GM19035 (cell line): ENCODE results near the gene MAN2B1.
"Not testable (repeated sequence)": the region's sequence is repeated elsewhere in the genome, so short reads cannot be mapped to it uniquely, and the experiment has no call there.

Experiments used
- ATAC-seq: cut with Tn5 transposase; IDR thresholded peaks from one replicate; pipeline ENCODE4 v1.9.1; 2021; ENCODE audit not compliant: unreplicated experiment

MAN2B1 gene

DNA sequence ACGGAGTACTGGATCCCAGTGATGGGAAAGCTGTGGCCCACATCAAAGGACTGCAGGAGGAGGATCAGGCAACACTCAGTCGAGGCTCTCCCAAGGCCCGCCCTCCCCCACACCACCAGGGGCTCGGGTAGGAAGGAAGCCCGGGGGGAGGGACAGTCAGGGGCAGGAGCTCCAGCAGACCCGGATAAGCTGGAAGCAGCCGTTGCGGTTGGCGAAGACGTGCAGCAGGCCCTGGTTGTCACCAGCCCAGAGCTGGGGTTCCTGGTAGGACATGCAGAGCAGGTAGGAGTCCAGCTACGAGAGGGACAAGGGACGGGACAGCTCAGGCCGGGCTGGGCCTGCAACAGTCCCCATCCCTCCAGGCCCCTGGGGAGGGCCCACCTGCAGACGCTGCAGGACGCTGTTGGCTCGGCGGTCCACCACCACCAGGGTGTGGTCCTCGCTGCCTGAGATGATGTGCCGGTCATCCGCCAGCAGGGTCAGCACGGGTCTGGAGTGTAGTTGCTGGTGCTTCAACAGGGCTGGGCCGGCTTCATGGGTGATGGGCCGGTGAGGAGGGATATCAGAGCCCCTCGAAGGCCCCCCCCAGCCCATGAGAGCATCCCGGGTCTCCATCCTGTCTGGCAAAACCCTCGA is 23.2 kb upstream of the MAN2B1 start:
- ATAC-seq: no peak

DNA sequence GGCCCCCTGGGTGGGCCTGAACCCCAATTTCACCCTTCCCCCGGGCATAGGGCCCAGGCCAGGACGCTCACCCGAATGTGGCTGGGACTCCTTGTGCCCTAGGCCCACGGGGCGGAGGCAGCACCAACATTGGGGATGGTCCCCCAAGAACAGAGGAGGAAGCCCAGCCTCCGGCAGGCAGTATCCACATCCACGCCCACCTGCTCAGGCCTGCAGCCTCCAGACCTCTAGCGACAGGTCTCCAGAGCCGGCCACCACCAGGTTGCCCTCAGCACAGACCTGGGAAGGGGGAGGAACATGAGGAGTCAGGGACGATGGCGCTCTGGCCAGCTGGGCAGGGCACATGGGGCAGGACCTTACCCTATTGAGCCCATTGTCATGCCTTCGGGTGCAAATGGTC is 22.5 kb upstream of the MAN2B1 start:
- no peak for ATAC-seq

DNA sequence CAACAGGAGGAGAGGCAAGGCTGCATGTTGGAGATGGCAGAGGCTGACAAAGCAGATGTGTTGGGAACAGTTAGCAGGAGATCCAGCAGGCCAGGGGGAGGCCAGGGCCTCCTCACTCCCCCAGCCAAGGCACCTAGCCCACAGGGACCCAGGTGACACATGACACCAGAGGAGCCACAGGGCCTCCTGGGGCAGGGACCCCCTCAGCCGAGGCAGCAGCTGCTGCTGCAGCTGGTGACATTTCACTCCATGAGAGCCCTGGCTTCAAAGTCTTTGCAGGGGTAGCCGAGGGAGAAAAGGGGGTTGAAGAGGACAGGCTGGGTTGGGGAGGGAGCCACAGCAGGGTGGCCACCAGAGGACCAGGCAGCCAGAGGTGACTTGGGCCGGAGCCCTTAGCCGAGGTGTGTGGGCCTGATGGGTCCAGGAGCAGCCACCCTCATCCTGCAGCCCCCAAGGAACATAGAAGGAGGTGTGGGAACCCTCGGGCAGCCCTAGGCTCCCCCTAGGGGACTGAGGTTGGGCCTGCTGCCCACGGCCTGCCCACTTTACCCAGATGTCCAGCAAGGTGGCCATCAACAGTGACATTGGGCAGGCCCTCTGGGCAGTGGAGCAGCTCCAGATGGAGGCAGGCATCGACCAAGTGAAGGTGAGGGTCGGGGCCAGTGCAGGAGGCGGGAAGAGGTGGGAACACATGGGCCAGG is 21.1 kb upstream of the MAN2B1 start, which contains the start of gene GNG14:
Gene GNG14 (plus strand): TSS at position 503 of the 701 bp plus-strand sequence. CDS start 51 bp downstream, at position 554.
- ATAC-seq: no peak

DNA sequence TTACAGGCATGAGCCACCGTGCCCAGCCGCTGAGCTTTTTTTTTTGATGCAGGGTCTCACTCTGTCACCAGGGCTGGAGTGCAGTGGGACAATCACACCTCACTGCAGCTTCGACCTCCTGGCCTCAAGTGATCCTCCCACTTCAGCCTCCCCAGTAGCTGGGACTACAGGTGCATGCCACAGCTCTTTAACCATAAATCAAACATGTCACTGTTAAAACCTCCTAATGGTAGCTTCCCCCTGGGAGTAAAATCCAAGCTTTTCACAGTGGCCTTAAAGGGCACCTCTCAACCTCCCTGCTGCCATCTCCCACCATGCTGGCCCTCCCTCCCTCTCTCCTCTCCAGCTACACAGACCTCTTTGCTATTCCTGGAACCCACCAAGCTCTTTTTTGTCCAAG is 19.3 kb upstream of the MAN2B1 start:
- ATAC-seq: no peak

DNA sequence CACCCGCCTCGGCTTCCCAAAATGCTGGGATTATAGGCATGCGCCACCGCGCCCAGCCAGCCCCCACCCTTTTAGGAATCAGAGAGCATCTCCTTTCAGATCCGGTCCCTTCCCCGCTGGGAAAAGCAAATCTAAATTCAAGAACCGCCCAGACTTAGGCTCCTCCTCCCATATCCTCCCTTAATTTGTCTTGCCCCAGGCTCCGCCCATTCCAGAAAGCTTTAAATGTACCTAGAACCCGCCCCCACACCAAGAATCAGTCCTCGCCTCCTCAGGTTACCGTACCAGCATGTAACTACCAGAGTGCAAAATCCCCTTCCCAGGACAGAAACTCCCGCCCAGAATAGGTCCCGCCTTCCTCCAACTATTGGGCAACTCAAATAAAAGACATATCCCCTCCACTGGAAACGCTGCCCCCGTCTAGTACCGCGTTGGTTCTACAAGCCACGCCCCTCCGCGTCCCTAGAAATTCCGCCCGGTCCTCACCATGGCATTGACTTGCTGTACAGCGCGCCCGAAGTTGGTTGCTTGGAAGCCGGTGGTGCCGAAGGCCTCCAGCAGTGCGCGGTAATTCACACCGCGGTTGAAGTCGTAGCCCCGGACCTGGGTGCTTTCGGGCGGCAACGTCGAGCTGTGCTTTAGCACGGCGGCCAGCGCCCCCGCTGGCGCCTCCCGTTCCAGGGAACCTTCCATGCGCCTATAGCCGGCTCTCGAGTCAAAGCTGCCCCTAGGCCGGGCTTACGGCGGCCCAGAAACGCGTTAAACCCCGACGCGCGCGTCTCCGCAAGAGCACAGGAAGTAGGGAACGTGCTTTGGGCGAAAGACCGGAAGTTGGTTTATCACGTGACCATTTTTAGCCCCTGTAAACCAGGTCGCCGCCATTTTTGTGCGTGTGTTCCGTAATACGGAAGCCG is 14.8 kb upstream of the MAN2B1 start, which contains the start of gene DHPS:
Gene DHPS (minus strand): TSS at position 807 of the 914 bp plus-strand sequence. CDS start 114 bp downstream, at position 693.
- ATAC-seq: peak; percentile 80

DNA sequence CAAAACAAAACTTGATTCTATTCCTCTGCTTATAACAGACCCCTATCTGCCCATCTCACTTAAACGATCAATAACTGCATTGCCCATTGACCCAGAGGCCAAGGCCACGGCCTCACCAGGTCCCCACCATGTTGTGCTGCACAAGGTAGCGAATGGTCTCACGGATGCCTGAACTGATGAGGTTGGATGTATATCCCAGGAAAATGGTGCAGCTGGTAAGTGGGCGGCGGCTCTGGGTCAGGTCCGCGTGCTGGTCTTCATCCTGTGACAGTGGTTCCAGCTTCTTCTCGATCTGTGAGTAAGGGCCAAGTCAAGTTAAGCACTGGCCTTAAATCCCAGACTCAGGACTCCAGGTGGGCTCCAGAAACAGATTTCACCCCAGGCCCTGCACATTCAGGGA is 13.5 kb upstream of the MAN2B1 start:
- no peak for ATAC-seq

DNA sequence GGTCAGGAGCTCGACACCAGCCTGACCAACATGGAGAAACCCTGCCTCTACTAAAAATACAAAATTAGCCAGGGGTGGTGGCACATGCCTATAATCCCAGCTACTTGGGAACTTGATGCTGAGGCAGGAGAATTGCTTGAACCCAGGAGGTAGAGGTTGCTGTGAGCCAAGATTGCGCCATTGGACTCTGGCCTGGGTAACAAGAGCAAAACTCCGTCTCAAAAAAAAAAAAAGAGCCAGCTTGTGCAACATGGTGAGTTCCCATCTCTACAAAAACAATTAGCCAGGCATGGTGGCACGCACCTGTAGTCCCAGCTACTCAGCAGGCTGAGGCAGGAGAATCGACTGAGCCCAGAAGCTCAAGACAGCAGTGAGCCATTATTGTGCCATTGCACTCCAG is 11.5 kb upstream of the MAN2B1 start:
- not testable (repeated sequence) for ATAC-seq

DNA sequence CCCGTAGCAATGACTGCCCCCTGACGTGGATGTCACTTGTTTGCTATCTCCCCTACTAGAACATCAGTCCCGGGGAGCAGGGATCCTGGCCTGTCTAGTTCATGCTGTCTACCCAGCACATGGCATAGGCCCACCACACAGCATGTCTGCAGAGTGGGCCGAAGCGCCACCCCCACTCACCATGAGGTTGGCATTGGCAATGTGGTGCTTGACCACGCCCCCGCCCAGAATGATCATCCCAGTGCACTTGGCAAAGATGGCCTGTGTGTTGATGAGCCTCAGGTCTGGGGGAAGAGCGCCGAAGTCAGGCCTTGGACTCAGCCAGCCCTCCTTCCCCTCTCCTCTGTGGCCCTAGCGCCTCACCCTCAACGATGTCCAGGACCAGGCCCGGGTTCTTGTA is 10.4 kb upstream of the MAN2B1 start:
- no peak for ATAC-seq

DNA sequence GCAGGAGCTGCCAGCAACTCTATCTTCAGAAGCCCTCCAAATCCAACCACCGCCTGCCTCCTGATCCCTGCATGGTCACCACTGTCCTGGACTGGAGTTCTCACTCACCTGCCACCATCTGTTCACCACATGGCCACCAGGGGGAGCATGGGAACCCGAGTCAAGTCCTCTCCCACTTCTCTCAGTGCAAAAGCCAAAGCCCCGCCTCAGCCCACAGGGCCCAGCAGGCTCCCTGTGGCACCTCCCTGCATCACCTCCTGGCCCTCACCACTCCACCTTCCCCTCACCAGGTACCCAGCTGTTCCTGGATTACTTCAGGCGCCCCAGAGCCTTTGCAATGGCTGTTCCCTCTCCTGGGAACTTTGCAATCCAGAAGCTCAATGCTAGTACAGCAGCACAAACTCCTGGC is 9.8 kb upstream of the MAN2B1 start:
- no peak for ATAC-seq

DNA sequence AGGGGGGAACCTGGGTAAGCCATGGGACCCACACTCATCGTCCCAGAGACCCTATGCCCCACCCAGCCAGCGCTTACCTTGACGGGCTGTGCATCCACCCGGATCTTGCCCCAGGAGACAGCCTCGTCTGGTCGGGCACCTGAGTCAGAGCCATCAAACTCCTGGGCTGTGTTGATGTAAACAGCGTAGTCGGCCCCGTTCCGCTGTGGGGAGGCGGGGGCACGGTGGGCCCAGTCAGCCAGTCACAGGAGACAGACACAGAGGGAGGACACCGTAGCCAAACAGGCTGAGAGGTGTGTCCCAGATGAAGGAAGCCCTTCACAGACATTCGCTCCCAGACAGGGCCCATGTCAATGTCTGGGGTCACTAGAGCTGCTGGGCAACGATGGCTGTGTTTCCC is 9.4 kb upstream of the MAN2B1 start:
- no peak for ATAC-seq

DNA sequence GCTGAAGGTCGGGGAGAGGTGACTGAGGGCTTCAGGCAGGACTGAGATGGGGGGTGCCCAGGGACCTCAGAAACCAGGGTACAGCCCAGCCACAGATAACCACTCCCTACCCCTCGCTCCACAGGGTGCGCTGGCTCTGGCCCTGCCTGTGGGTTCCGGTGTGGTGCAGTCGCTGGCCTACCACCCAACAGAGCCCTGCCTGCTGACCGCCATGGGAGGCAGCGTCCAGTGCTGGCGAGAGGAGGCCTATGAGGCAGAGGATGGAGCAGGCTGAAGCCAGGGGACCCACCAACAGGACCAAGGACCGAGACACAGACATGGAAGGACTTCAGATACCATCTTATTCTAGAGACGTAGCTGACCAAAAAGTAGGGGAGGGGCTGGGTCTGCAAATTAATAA is 8.9 kb upstream of the MAN2B1 start:
- ATAC-seq: no peak

DNA sequence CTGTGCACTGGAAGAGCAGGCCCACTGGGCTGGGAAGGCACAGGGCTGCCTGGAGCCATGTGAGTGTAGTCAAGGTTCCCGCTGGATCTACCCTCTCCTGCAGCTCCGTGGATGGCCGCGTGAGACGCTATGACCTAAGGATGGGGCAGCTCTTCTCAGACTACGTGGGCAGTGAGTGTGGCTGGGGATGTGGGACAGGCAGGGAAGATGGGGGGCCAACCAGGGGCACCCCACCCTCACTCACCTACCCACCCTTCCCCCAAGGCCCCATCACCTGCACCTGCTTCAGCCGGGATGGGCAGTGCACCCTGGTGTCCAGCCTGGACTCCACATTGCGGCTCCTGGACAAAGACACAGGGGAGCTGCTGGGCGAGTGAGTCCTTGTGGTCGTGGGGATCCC is 6.2 kb upstream of the MAN2B1 start:
- ATAC-seq: no peak

DNA sequence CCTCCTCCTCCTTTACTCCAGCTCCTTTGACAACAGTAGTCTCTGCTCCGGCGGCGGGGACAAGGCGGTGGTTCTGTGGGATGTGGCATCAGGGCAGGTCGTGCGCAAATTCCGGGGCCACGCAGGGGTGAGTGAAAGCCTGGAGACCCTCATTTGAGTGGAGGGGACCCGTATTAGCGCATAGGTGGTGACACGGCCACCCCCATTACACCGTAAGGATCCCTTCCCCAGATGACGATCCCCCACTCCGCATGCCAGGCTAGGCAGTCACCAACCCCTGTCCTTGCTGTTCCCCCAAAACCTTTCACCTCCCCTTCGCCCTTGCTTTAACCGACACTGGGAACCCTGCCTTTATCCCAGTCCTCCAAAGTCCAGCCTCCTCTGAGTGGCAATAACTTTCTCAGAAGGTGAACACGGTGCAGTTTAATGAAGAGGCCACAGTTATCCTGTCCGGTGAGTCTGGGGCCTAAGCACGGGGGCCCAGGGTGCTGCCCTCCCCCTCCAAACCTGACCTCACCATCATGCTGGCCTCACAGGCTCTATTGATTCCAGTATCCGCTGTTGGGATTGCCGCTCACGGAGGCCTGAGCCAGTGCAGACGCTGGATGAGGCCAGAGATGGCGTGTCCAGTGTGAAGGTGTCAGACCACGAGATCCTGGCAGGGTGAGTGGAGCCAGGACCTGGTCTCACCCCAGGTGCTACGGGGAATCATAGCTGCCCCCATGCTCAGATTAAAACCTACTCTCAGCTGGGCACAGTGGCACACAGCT is 3.8 kb upstream of the MAN2B1 start:
- ATAC-seq: no peak

DNA sequence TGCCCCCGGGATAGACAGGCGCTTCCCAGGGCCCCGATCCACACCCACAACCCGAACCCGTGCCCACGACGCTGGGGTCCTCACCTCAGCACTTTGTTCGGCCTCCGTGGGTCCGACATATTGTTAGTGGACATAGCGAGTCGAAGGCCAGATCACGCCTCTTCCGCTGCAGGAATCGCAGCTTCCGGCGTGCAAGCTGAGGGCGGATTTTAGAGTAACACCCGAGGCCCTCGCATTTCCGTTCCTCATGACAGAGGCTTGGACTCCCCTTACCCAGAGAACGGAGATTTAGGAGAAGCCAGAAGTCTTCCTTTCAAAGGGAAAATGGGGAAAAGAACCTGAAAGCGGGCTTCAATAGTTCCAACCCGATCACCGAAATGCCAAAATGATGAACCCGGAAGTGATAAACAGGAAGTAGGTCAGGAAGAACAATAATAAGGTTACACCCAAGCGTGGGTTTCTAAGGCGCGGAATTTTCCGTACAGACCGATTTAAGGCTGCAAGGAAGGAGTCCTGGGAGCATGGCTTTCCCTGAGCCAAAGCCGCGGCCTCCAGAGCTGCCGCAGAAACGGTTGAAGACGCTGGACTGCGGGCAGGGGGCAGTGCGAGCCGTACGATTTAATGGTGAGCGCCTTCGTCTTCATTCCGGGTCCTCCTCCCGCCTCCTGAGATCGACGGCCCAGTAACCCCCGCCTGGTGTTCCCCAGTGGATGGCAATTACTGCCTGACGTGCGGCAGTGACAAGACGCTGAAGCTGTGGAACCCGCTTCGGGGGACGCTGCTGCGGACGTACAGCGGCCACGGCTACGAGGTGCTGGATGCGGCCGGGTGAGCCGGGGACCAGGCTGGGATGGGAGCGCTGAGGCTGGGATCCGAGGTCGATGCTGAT is 3.0 kb upstream of the MAN2B1 start:
- ATAC-seq: peak; percentile 33

DNA sequence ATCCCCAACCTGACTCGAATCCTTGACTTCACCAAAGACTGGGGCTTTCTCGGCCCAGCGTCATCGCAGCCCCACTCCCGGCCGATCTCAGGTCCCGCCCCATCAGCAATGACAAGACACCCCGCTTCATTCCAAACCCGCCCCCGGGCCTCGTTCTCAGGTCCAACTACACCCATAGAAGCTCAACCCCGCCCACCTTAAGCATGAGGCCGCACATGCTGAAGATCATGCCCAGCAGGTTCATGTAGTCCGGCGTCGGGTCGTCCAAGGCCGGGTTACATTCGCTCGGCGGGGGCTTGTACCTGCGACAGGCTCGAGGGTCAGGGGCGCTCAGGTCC is 2.4 kb upstream of the MAN2B1 start:
- ATAC-seq: peak; percentile 6

DNA sequence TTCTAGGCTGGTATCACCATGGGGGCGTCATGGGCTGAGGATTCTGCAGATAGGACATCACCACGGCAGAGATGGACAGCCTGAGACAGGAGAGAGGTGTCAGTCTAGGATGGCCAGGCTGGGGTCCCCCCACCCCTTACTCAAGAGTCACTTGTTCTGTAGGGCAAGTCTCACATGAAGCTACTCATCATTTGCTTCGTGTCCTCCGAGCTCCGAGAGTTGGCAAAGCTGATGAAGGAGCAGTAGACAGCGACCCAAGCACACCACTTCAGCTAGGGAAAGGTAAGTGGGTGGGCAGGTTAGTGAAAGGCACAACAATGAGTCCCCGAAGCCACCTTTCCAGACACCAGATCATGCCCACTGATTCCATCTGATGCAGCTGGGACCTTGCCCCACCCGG is 1.8 kb upstream of the MAN2B1 start:
- no peak for ATAC-seq

DNA sequence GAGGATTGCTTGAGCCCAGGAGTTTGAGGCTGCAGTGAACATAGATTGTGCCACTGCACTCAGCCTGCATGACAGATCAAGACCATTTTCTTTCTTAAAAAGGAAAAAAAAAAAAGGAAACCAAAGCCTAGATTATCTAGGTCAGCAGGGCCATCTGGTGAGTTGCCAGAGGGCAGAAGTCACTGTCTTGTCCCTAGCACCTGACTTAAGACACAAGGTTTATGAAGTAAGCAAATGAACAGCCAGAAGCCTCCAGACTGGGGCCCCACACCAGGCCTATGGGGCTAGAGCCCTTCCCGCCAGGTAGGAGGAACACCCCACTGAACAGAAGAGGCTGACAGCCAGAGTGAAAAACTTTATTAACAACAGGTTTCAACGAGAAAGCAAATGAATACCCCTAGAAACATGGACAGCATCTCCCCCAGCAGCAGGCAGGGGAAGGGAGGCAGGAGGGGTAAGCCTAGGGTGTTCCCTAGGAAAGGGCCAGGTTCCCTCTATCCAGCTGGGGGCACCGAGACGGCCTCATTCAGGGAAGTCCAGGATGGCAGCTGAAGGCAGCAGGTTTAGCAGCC is 1.3 kb upstream of the MAN2B1 start:
- ATAC-seq: no peak

DNA sequence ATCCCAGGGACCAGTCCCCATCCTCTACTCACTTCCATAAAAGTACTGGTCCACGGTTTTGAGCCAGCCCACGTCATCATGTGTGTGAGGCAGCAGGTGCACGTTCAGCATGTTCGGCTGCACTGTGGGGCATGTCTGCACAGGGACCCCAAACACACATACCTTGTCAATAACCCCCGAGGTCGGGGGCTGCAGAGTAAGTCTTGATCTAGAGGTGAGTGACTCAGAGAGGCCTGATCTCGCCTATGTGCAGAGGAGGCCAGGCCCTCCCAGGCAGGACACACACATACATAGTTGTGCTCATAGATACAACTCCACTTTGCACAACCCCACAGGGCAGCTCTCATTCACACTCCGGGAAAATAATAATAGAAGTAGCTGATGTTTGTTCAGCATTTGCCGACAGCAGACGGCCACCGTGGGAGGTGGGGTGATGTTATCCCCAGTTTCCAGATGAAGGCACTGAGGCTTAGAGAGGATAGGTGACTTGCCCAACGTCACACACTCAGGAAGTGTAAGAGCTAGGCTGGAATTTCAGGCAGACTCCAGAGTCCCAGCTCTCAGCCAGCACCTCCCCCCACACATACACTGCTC is 774 bp downstream of the MAN2B1 start:
- no peak for ATAC-seq

DNA sequence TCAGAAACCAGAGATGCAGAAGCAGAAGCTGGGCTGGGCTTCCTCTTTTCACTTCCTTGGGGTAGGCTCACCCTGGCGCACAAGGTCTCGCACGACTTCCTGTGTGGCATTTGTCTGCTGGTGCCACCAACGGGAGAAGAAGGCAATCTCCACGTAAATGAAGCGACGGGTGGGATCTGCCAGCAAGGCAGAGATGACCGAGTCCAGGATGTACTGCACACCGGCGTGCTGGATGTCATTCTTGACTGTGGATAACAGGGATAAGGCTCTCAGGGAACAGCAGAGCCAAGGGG is 1.3 kb downstream of the MAN2B1 start:
- no peak for ATAC-seq
